HG03571 (cell line): Measurements from ENCODE around the gene SP7.
"Not testable (repeated sequence)": the region's sequence is repeated elsewhere in the genome, so short reads cannot be mapped to it uniquely, and the experiment has no call there.

ENCODE experiments used
- ATAC-seq: cut with Tn5 transposase; IDR thresholded peaks from one replicate; pipeline ENCODE4 v1.9.1; 2021; ENCODE audit not compliant: unreplicated experiment

The SP7 gene

GRCh38 chr12:53324113-53324778 is 11.9 kb downstream of the SP7 start:
- ATAC-seq = no peak

- ATAC-seq = no peak
These were observed 15.6 kb downstream of the SP7 start for GRCh38 chr12:53320352-53321195.

GRCh38 chr12:53313996-53314395 is 22.2 kb downstream of the SP7 start:
- ATAC-seq = no peak

GRCh38 chr12:53308276-53308675 is 27.9 kb downstream of the SP7 start:
- ATAC-seq = no peak

GRCh38 chr12:53306826-53307225 is 29.3 kb downstream of the SP7 start:
- no peak for ATAC-seq

- no peak for ATAC-seq
These were observed 33.3 kb downstream of the SP7 start for GRCh38 chr12:53302903-53303302.

- no peak for ATAC-seq
These were observed 36.0 kb downstream of the SP7 start for GRCh38 chr12:53300187-53300586.

- ATAC-seq = peak; percentile 71
These were observed 36.5 kb downstream of the SP7 start, which contains the start of gene MYG1 for GRCh38 chr12:53299454-53300180. Gene MYG1 (plus strand): TSS chr12:53299695. CDS start chr12:53299738, 43 bp downstream.

GRCh38 chr12:53299101-53299453 is 37.1 kb downstream of the SP7 start:
- ATAC-seq = no peak

- no peak for ATAC-seq
These were observed 38.0 kb downstream of the SP7 start for GRCh38 chr12:53298164-53298563.

- not testable (repeated sequence) for ATAC-seq
These were observed 39.0 kb downstream of the SP7 start for GRCh38 chr12:53297106-53297505.

- no peak for ATAC-seq
These were observed 40.3 kb downstream of the SP7 start for GRCh38 chr12:53295891-53296219.

GRCh38 chr12:53295070-53295890 is 40.9 kb downstream of the SP7 start, which contains the start of gene PFDN5:
Gene PFDN5 (plus strand): TSS chr12:53295542. CDS start chr12:53295568, 26 bp downstream.
- ATAC-seq = peak; percentile 73

GRCh38 chr12:53292426-53292825 is 43.7 kb downstream of the SP7 start:
- no peak for ATAC-seq

GRCh38 chr12:53290661-53291060 is 45.5 kb downstream of the SP7 start:
- no peak for ATAC-seq

- no peak for ATAC-seq
These were observed 46.3 kb downstream of the SP7 start for GRCh38 chr12:53289891-53290290.

- ATAC-seq = no peak
These were observed 47.8 kb downstream of the SP7 start for GRCh38 chr12:53288322-53288721.

- no peak for ATAC-seq
These were observed 48.4 kb downstream of the SP7 start for GRCh38 chr12:53287741-53288216.

GRCh38 chr12:53286448-53286847 is 49.7 kb downstream of the SP7 start:
- ATAC-seq = no peak

GRCh38 chr12:53279888-53280498 is 56.2 kb downstream of the SP7 start:
- no peak for ATAC-seq
